Spinal cord (tissue), 10 donors: ENCODE measurements around the gene CDK18. TPM values are rescaled to one million over a fixed set of nuclear protein-coding genes. Genes with fewer than 3 reads are reported as not detected.
A peak's percentile ranks its signal among the peaks of the same experiment; 100 is the strongest.

Experiments
- DNase-seq, 6 donors: peaks; one replicate each; pipeline versions ENCODE4 v3.0.0 to v3.0.0-alpha.2; 2013 to 2015; ENCODE audit warnings: low spot score in 6 of 6, low read depth in 4 of 6
- H3K27ac ChIP-seq: one replicate; pipeline ENCODE4 v1.5.1; 2013; ENCODE audit warnings: low read depth, low read length, control low read depth
- H3K27me3 ChIP-seq: one replicate; pipeline ENCODE4 v1.6.1; 2013; ENCODE audit warnings: low read length; ENCODE audit not compliant: control insufficient read depth, insufficient read depth
- H3K36me3 ChIP-seq: one replicate; pipeline ENCODE4 v1.6.1; 2013; ENCODE audit warnings: low read length; ENCODE audit not compliant: control insufficient read depth, insufficient read depth
- H3K4me1 ChIP-seq: one replicate; pipeline ENCODE4 v1.6.1; 2013; ENCODE audit warnings: low read length; ENCODE audit not compliant: control insufficient read depth, insufficient read depth
- H3K4me3 ChIP-seq: one replicate; pipeline ENCODE4 v1.5.1; 2013; ENCODE audit warnings: low read depth, low read length, control low read depth
- H3K9me3 ChIP-seq: one replicate; pipeline ENCODE4 v1.6.1; 2013; ENCODE audit warnings: low read length; ENCODE audit not compliant: control insufficient read depth, insufficient read depth
- WGBS: methylation state at CpG from one replicate; pipeline ENCODE4 v1.1.5; 2013; ENCODE audit warnings: missing lambda C conversion rate; ENCODE audit not compliant: insufficient coverage; 5-methylcytosine and 5-hydroxymethylcytosine counted together
- polyA plus RNA-seq, 2 donors: library from polyadenylated mRNA; unstranded; fragments of 120-200 nt; gene quantifications; one replicate each; pipeline ENCODE4 v1.2.1, GENCODE V29; 2013; ENCODE audit not compliant: insufficient read length in 2 of 2
- small RNA-seq: library from RNA; depleted of rRNA; stranded (forward); fragments of <200 nt; gene quantifications from one replicate; pipeline ENCODE3, GENCODE V24; 2014; ENCODE audit warnings: low replicate concordance
- total RNA-seq, 2 donors: library from RNA; depleted of rRNA in 1 of 2; stranded (reverse); fragments of 120-200 nt in 1 of 2; fragments of >200 nt in 1 of 2; gene quantifications; one replicate each; pipeline versions ENCODE4 v1.2.3 to v1.2.4, GENCODE V29; 2013 to 2014
- donor health status: healthy.

Gene CDK18
- total and polyA plus RNA-seq, 4 donors: 11.6 to 139 (median 66.2) TPM

DNA sequence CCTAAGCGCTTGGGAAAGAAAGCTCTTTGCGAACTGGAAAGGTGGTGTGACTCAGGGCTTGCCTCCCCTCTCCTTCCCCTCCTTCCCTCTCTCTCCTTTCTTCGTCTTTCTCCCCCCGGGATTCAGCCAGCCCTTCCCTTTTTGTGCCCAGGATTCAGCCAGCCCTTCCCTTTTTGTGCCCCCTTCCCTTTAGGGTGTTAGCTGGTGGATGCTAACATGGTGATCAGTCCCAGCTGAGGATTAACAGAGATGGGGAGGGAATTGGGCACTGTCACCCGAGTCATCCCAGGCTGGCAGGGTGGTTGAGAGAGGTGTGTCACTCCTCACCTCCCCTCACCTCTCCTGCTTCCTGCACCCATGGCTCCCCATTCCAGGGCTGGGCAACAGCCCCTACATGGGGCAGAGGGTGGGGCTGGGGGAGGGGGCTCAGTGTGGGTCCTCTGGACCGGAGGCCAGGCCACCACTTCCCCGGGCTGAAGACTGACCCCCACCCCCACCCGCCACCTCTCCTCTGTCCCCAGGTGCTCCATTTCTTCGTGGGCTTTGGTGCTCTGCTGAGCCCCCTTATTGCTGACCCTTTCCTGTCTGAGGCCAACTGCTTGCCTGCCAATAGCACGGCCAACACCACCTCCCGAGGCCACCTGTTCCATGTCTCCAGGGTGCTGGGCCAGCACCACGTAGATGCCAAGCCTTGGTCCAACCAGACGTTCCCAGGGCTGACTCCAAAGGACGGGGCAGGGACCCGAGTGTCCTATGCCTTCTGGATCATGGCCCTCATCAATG lies 75.9 kb downstream of the CDK18 start:
- H3K27ac ChIP-seq: no peak overlapping the region
- H3K9me3 ChIP-seq: no peaks in the 10 kb centered on the region
- H3K4me3 ChIP-seq: no peak overlapping the region
- no peak for DNase-seq
- WGBS: 90% methylated on average over 10 of the region's 15 CpGs
- peaks cover 3% of the 10 kb centered on the region for H3K27me3 ChIP-seq
- H3K4me1 ChIP-seq: peaks cover 9% of the 10 kb centered on the region
- peaks cover 3% of the 10 kb centered on the region for H3K36me3 ChIP-seq

DNA sequence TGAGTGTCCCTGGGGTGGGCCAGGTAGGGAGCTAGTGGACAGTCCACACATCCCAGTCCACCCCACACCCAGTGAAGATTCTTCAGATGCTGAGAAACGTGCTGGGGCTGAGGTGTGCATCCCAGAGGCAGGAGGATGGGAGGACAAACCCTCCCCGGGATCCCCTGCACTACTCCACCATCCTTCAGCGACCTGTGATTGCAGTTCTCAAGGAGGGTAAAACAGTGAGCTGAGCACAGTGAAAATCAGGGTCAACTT lies 76.4 kb downstream of the CDK18 start:
- Histone ChIP-seq H3K9me3 (no peaks in the 10 kb centered on the region), H3K27me3 (peaks cover 3% of the 10 kb centered on the region), H3K4me1 (peaks cover 9% of the 10 kb centered on the region), H3K4me3 (no peak overlapping the region), H3K27ac (no peak overlapping the region), H3K36me3 (peaks cover 3% of the 10 kb centered on the region)
- 82% methylated on average over 3 of the region's 3 CpGs for WGBS
- no peak for DNase-seq

DNA sequence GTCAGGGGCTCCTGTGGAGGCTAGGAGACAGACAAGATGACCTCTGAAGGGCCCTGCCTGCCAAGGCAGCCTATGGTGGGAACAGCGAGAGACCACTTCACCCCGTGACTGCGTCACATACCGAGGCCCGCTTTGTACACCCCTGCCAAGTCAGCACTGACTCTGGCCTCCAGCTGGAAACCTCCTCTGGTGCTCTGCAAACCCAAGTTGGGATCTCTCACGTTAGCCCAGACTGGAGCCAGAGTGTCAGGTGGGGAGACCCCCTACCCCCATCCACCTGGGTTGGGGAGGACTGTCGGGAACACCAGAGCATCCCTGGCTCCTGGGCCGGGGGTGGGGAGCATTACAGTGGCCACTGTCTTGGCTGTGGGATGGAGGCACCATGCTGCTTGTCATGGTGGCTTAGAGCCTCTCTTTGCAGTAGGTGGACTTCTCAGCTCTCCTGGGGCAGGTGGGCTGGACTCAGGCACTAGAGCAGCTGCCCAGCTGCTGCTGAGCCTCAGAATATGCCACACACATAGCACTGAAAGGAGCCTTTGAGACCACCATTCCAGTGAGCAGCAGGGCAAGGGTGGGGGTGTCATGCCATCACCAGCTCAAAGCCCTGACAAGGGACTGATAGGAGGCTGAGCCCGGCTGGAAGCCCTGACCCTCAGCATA lies 77.0 kb downstream of the CDK18 start:
- H3K4me3 ChIP-seq: no peak overlapping the region
- peaks cover 9% of the 10 kb centered on the region for H3K4me1 ChIP-seq
- H3K9me3 ChIP-seq: no peaks in the 10 kb centered on the region
- DNase-seq: no peak
- peaks cover 3% of the 10 kb centered on the region for H3K27me3 ChIP-seq
- WGBS: 81% methylated on average over 7 of the region's 9 CpGs
- H3K36me3 ChIP-seq: peaks cover 7% of the 10 kb centered on the region
- peak overlapping the region; percentile 22 for H3K27ac ChIP-seq

DNA sequence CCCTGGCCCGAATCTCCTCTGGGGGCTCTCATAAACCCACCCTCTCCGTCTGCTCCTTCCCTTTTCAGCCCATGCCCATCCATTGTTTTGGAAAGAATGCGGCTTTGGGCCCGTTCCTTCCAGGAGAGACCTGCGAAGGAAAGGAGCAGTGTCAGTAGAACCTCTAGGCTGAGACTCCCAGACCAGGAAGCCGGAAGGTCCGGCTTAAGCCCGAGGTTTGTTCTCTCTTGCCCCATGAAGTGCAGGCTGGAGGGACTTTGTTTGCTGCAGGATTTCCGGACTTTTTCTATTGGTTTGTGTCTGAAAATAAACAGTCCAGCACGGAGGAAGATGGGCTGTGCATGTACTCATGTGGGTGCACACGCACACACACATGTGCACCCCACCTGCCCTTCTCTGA lies 77.6 kb downstream of the CDK18 start:
- Histone ChIP-seq H3K27ac (peak overlapping the region; percentile 22), H3K9me3 (no peaks in the 10 kb centered on the region), H3K4me1 (peaks cover 9% of the 10 kb centered on the region), H3K27me3 (peaks cover 3% of the 10 kb centered on the region), H3K4me3 (no peak overlapping the region), H3K36me3 (peaks cover 7% of the 10 kb centered on the region)
- no peak for DNase-seq
- WGBS: 69% methylated on average over 8 of the region's 11 CpGs

Small RNA genes within 50 kb of the gene (small RNA-seq; reads per million reads assigned to genes)
- not detected for gene RNU2-19P

Other genes with a start within 250 kb of the CDK18 start
- 1 to 10 TPM; 1.4 to 2.8 TPM for gene NUAK2, start 182.9 kb upstream of the CDK18 start, total RNA-seq
- 1 to 10 TPM; 1.3 to 1.7 TPM for gene NUAK2, start 182.9 kb upstream of the CDK18 start, polyA plus RNA-seq
- gene KLHDC8A, start 147.7 kb upstream of the CDK18 start, total RNA-seq: 10 to 100 TPM in 1 of 2 donors, 1 to 10 TPM in 1; 9.9 to 12.0 TPM
- 10 to 100 TPM; 49.9 to 56.8 TPM for gene KLHDC8A, start 147.7 kb upstream of the CDK18 start, polyA plus RNA-seq
- gene LEMD1, start 82.6 kb upstream of the CDK18 start, total RNA-seq: 1 to 10 TPM in 1 of 2 donors, under 1 TPM in 1; 0.99 to 2.4 TPM
- 1 to 10 TPM; 4.3 to 7.2 TPM for gene LEMD1, start 82.6 kb upstream of the CDK18 start, polyA plus RNA-seq
- under 1 TPM; 0.44 to 0.89 TPM for gene BLACAT1, start 48.6 kb upstream of the CDK18 start, total RNA-seq
- 1 to 10 TPM; 1.9 to 2.1 TPM for gene BLACAT1, start 48.6 kb upstream of the CDK18 start, polyA plus RNA-seq
- gene ELK4, start 127.3 kb downstream of the CDK18 start, total RNA-seq: 10 to 100 TPM; 19.4 to 23.9 TPM
- gene ELK4, start 127.3 kb downstream of the CDK18 start, polyA plus RNA-seq: 10 to 100 TPM; 11.9 to 12.6 TPM
- 1 to 10 TPM; 6.5 to 9.5 TPM for gene SLC45A3, start 175.8 kb downstream of the CDK18 start, total RNA-seq
- gene SLC45A3, start 175.8 kb downstream of the CDK18 start, polyA plus RNA-seq: 1 to 10 TPM; 6.3 to 6.7 TPM
- 100 to 1,000 TPM; 254 to 260 TPM for gene NUCKS1, start 245.5 kb downstream of the CDK18 start, total RNA-seq
- 100 to 1,000 TPM; 185 to 256 TPM for gene NUCKS1, start 245.5 kb downstream of the CDK18 start, polyA plus RNA-seq